ENCODE measurements around the gene NLGN4X.

Gene NLGN4X

DNA sequence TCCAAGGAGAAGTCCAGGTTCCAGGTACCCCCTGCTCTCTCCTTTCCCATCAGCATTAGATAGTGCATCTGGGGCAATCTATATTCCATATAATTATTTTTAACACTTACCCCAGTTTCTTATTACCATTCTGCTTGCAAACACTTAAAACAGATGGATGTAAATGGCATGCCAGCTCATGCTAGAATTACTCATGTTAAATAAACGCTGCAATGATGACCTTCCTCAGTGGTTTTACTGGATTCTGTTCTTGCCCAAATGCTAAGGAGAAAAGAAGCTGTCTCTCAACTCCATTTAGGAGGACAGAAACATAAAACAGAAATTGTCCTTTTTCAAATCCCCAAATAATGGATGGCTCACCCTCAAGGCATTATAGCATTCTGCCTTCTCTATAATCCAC lies 161.1 kb downstream of the NLGN4X start:
- TF ChIP-seq, protein P1, sequence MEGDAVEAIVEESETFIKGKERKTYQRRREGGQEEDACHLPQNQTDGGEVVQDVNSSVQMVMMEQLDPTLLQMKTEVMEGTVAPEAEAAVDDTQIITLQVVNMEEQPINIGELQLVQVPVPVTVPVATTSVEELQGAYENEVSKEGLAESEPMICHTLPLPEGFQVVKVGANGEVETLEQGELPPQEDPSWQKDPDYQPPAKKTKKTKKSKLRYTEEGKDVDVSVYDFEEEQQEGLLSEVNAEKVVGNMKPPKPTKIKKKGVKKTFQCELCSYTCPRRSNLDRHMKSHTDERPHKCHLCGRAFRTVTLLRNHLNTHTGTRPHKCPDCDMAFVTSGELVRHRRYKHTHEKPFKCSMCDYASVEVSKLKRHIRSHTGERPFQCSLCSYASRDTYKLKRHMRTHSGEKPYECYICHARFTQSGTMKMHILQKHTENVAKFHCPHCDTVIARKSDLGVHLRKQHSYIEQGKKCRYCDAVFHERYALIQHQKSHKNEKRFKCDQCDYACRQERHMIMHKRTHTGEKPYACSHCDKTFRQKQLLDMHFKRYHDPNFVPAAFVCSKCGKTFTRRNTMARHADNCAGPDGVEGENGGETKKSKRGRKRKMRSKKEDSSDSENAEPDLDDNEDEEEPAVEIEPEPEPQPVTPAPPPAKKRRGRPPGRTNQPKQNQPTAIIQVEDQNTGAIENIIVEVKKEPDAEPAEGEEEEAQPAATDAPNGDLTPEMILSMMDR (conservative IDR thresholded peaks at IDR 0.05; ENCODE audit: low read depth), result no peak
- no peak for DNase-seq (ENCODE audit: low spot score)
- no peak overlapping the region for H3K27ac ChIP-seq
- CTCF ChIA-PET, result no interaction called here
- POLR2A ChIA-PET (ENCODE audit: low non-redundant PET), result no interaction called here

DNA sequence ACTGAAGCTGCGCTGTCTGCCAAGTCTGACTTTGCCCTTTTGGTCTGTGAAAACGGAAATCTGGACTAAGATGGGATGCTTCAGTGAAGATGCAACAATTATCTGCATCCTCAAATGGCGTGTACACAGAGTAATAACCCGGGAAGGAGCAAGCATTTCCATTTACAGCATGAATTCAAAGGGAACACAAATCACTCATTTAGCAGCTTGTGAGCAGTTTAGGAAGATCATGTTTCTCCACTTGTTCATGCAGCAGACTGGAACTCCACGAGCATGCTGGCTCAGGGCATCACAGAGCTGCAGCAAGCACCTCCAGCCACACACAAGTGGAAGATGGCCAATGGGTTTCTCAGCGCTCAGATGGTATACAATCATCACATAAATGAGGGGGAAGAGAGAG lies 175.5 kb downstream of the NLGN4X start:
- ChIA-PET CTCF (no interaction called here), POLR2A (ENCODE audit: low non-redundant PET) (no interaction called here)
- TF ChIP-seq, protein P1 (conservative IDR thresholded peaks at IDR 0.05; ENCODE audit: low read depth), result no peak
- DNase-seq (ENCODE audit: low spot score), result no peak
- no peak overlapping the region for H3K27ac ChIP-seq

DNA sequence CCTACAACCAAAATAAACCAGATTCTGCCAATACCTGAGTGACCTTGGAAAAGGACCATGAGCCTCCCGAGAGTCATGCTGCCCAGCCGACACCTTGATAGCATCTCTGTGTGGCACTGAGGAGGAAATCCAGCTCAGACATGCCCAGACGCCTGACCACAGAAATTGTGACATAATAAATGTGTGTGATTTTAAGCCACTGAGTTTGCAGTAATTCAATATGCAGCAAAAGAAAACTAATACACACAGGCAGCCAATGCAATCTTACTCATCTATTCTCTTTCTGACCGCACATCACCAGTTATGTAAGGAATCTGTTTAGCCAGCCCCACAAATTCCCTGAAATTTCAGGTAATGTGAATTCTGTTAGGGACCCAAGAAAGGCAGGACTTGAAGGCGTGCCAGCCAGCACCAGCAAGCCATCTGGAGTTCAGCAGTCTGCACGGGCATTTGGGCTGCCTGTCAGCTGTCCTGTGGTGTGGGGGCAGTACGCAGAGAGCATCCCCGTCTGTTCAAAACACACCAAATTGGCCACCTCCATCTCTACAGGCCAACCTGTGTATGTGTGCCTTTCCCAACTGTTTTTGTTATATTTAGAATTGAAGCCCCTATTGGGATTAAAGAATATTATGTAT lies 176.4 kb downstream of the NLGN4X start:
- ChIA-PET CTCF (no interaction called here), POLR2A (ENCODE audit: low non-redundant PET) (no interaction called here)
- TF ChIP-seq, protein P1 (conservative IDR thresholded peaks at IDR 0.05; ENCODE audit: low read depth), result no peak
- DNase-seq (ENCODE audit: low spot score), result no peak
- no peak overlapping the region for H3K27ac ChIP-seq

DNA sequence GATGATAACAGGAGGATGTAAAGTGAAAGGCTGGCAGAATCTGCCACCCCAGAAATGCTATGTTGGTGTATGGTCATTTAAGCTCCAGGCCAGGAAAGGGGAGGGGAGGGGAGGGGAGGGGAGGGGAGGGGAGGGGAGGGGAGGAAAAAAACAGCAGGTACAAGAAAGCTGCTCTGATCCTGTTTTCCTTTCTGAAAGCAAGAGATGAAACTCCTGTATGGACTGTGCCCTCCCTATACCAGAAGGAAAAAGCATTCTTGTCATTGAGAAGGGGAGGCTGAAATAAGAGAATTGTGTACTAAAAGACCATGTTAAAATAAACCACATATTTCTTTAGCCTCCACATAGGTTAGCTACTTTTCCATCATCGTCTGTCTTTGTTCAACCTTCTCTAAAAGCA lies 179.5 kb downstream of the NLGN4X start:
- POLR2A ChIA-PET (ENCODE audit: low non-redundant PET), result no interaction called here
- DNase-seq (ENCODE audit: low spot score), result no peak
- CTCF ChIA-PET, result no interaction called here
- no peak overlapping the region for H3K27ac ChIP-seq
- TF ChIP-seq, protein P1 (conservative IDR thresholded peaks at IDR 0.05; ENCODE audit: low read depth), result no peak

DNA sequence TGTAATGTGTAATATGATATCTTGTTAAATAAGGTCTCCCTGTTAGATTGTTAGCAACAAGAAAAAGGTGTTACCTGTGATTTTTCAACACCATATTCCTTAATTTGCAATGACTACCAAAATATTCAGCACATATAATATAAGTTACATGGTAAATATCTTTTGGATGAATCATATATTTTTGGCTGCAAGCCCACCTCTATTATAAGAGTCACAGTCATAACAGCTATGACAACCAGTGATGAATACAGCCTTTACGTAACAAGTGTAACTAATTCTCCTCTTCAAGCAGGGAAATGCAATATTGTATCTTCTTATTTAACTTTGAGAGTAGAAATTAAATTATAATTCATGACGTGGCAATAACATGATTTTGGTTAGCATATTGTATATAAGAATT lies 187.0 kb downstream of the NLGN4X start:
- ChIA-PET POLR2A (ENCODE audit: low non-redundant PET) (no interaction called here), CTCF (no interaction called here)
- H3K27ac ChIP-seq, result no peak overlapping the region
- TF ChIP-seq, protein P1 (conservative IDR thresholded peaks at IDR 0.05; ENCODE audit: low read depth), result no peak
- no peak for DNase-seq (ENCODE audit: low spot score)

DNA sequence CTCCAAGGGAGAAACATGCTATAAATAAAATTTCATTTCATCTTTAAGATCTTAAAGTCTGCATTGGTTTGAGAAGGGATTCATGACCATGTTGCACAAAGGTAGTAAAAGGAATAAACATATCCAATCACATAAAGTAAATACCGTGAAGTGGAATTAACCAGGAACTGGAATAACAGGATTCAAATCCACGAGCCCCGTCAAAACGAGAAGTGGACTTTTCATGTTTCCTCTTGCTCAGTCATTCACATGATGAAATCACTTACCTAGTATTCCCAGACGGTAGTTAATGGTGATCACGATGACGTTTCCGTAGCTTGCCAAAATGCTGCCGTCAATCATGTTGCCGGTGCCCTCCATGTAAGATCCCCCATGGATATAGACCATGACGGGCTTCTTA lies 199.7 kb downstream of the NLGN4X start:
- CTCF ChIA-PET, result no interaction called here
- POLR2A ChIA-PET (ENCODE audit: low non-redundant PET), result no interaction called here
- no peak overlapping the region for H3K27ac ChIP-seq
- DNase-seq (ENCODE audit: low spot score), result no peak
- TF ChIP-seq, protein P1 (conservative IDR thresholded peaks at IDR 0.05; ENCODE audit: low read depth), result no peak

DNA sequence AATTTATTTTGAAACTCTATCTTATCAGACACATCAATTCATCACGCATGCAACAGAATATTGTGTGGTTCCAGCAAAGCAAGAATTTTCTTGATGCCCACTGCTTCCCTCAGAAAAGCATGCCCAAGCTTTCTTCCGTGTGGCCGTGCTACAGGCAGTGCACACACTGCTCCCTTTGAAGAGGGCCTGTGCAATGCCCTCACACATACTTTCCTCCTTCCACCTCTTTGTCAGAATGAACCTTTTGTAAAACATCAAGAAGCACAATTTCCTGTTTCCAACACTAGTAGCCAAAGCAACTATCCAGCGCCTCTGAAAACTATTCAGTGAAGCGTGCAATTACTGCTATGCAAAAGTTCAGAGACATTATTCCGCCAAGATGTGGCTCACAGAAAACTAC lies 201.7 kb downstream of the NLGN4X start:
- POLR2A ChIA-PET (ENCODE audit: low non-redundant PET), result no interaction called here
- no peak for DNase-seq (ENCODE audit: low spot score)
- TF ChIP-seq, protein P1 (conservative IDR thresholded peaks at IDR 0.05; ENCODE audit: low read depth), result no peak
- CTCF ChIA-PET, result no interaction called here
- H3K27ac ChIP-seq, result no peak overlapping the region

All from RWPE1 (cell line).